OCI-LY3 (cell line): ENCODE data around the gene ASIC2.

Experiments used
- CTCF ChIP-seq: fragments of 200-600, 300-600 bp; sonication (generic); IDR thresholded peaks from 2 replicates; pipeline ENCODE4 v1.5.1; 2014; ENCODE audit warnings: antibody characterized with exemption, low read length, low read depth
- EZH2phosphoT487 ChIP-seq: fragments of 200-600 bp; shearing (Covaris generic); IDR thresholded peaks from 2 replicates; pipeline ENCODE4 v1.6.1; 2018; ENCODE audit warnings: antibody characterized with exemption, mixed run types, low read depth

GRCh38 chr17:33342025-33342424 lies 48.9 kb upstream of the ASIC2 start:
- TF ChIP-seq CTCF (no peak), EZH2phosphoT487 (no peak)
